ENCODE results near the gene ARMH3.

GRCh38 chr10:101840102-101840684 lies 215.8 kb downstream of the ARMH3 start:
- TF ChIP-seq, protein P1, sequence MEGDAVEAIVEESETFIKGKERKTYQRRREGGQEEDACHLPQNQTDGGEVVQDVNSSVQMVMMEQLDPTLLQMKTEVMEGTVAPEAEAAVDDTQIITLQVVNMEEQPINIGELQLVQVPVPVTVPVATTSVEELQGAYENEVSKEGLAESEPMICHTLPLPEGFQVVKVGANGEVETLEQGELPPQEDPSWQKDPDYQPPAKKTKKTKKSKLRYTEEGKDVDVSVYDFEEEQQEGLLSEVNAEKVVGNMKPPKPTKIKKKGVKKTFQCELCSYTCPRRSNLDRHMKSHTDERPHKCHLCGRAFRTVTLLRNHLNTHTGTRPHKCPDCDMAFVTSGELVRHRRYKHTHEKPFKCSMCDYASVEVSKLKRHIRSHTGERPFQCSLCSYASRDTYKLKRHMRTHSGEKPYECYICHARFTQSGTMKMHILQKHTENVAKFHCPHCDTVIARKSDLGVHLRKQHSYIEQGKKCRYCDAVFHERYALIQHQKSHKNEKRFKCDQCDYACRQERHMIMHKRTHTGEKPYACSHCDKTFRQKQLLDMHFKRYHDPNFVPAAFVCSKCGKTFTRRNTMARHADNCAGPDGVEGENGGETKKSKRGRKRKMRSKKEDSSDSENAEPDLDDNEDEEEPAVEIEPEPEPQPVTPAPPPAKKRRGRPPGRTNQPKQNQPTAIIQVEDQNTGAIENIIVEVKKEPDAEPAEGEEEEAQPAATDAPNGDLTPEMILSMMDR (IDR thresholded peaks at IDR 0.05), result no peak
- TF ChIP-seq POLR2AphosphoS5 (IDR thresholded peaks at IDR 0.05) (no peak), POLR2A (IDR thresholded peaks at IDR 0.05) (no peak)

All from breast epithelium (tissue), 3 donors.